IPS-NIHi7 (cell line): ENCODE results near the gene DLX1.
"Not testable (repeated sequence)": the region's sequence is repeated elsewhere in the genome, so short reads cannot be mapped to it uniquely, and the experiment has no call there.

Experiments used
- DNase-seq: peaks from one replicate; pipeline ENCODE4 v3.0.0; 2012; ENCODE audit warnings: mixed read lengths; ENCODE audit errors: extremely low spot score

DLX1 gene

GRCh38 chr2:172114176-172114575, 28.9 kb downstream of the DLX1 start:
- DNase-seq = not testable (repeated sequence)

GRCh38 chr2:172114579-172114978, 29.3 kb downstream of the DLX1 start:
- no peak for DNase-seq

GRCh38 chr2:172116107-172116506, 30.8 kb downstream of the DLX1 start:
- no peak for DNase-seq

GRCh38 chr2:172119089-172119488, 33.8 kb downstream of the DLX1 start:
- DNase-seq = no peak

- no peak for DNase-seq
These were observed 34.8 kb downstream of the DLX1 start for GRCh38 chr2:172120118-172120517.

GRCh38 chr2:172128484-172128883, 43.2 kb downstream of the DLX1 start:
- no peak for DNase-seq

- no peak for DNase-seq
These were observed 44.1 kb downstream of the DLX1 start for GRCh38 chr2:172129404-172129803.

- DNase-seq = peak; percentile 32
These were observed 46.6 kb downstream of the DLX1 start for GRCh38 chr2:172131713-172132555.

GRCh38 chr2:172134270-172134669, 49.0 kb downstream of the DLX1 start:
- no peak for DNase-seq

GRCh38 chr2:172135446-172135845, 50.1 kb downstream of the DLX1 start:
- no peak for DNase-seq

GRCh38 chr2:172137109-172137508, 51.8 kb downstream of the DLX1 start:
- no peak for DNase-seq

GRCh38 chr2:172137943-172138342, 52.6 kb downstream of the DLX1 start:
- no peak for DNase-seq

GRCh38 chr2:172138727-172139126, 53.4 kb downstream of the DLX1 start:
- not testable (repeated sequence) for DNase-seq
